ENCODE measurements around the gene CHAT. TPM values are rescaled to one million over a fixed set of nuclear protein-coding genes. Genes with fewer than 3 reads are reported as not detected.

CHAT gene
- total RNA-seq, 1 experiment from 2014 or later, result not detected

- Histone ChIP-seq H3K36me3 (ENCODE audit: control insufficient read depth, insufficient read depth, low read length) (no peaks in the 10 kb centered on the region), H3K27ac (ENCODE audit: low read length) (no peak overlapping the region), H3K4me1 (ENCODE audit: control insufficient read depth, insufficient read depth, low read length) (no peaks in the 10 kb centered on the region), H3K4me3 (ENCODE audit: low read depth in 2 of 2, low read length in 2 of 2) (no peak overlapping the region), H3K9me3 (ENCODE audit: control insufficient read depth, insufficient read depth, low read depth, low read length) (no peaks in the 10 kb centered on the region), H3K27me3 (ENCODE audit: control insufficient read depth, insufficient read depth, low read length) (peaks cover 15% of the 10 kb centered on the region)
- intact Hi-C loops (cut with micrococcal nuclease; ENCODE audit: unreplicated experiment), result no loop called here
- no peak for DNase-seq (ENCODE audit: low read depth, low spot score)
- no TSS peak for BruUV-seq (replicated peaks)
- in situ Hi-C loops (cut with HindIII; ENCODE audit: low pct_unique_long_range_greater_than_20kb, low sequenced_read_pairs), result no loop called here
- POLR2A ChIA-PET, result no interaction called here
- TF ChIP-seq CTCF (IDR thresholded peaks at IDR 0.05) (no peak), SIN3A (IDR thresholded peaks at IDR 0.05; ENCODE audit: borderline replicate concordance, insufficient read depth, low read depth, low read length) (no peak), POLR2AphosphoS5 (IDR thresholded peaks at IDR 0.05; ENCODE audit: low read depth, low read length) (no peak), TCF7L2 (IDR thresholded peaks at IDR 0.05; ENCODE audit: low read depth, low read length) (no peak), REST (IDR thresholded peaks at IDR 0.05; ENCODE audit: insufficient read depth in 1 of 2, low read depth in 2 of 2, low read length in 1 of 2) (no peak)
- peak; percentile 48; the same call in 1 of the 2 replicates for ATAC-seq
- CTCF ChIA-PET, result no interaction called here
These were observed 12.0 kb upstream of the CHAT start for GRCh38 chr10:49601857-49602256.

GRCh38 chr10:49602380-49603023 lies 11.3 kb upstream of the CHAT start:
- no TSS peak for BruUV-seq (replicated peaks)
- Histone ChIP-seq H3K27ac (ENCODE audit: low read length) (no peak overlapping the region), H3K4me3 (ENCODE audit: low read depth in 2 of 2, low read length in 2 of 2) (no peak overlapping the region), H3K4me1 (ENCODE audit: control insufficient read depth, insufficient read depth, low read length) (no peaks in the 10 kb centered on the region), H3K36me3 (ENCODE audit: control insufficient read depth, insufficient read depth, low read length) (no peaks in the 10 kb centered on the region), H3K27me3 (ENCODE audit: control insufficient read depth, insufficient read depth, low read length) (peaks cover 15% of the 10 kb centered on the region), H3K9me3 (ENCODE audit: control insufficient read depth, insufficient read depth, low read depth, low read length) (no peaks in the 10 kb centered on the region)
- ATAC-seq, result no peak
- no peak for DNase-seq (ENCODE audit: low read depth, low spot score)
- CTCF ChIA-PET, result no interaction called here
- in situ Hi-C loops (cut with HindIII; ENCODE audit: low pct_unique_long_range_greater_than_20kb, low sequenced_read_pairs), result no loop called here
- POLR2A ChIA-PET, result no interaction called here
- no peak for TF ChIP-seq POLR2AphosphoS5 (IDR thresholded peaks at IDR 0.05; ENCODE audit: low read depth, low read length)
- TF ChIP-seq CTCF (IDR thresholded peaks at IDR 0.05), result no peak
- no peak for TF ChIP-seq TCF7L2 (IDR thresholded peaks at IDR 0.05; ENCODE audit: low read depth, low read length)
- no peak for TF ChIP-seq SIN3A (IDR thresholded peaks at IDR 0.05; ENCODE audit: borderline replicate concordance, insufficient read depth, low read depth, low read length)
- TF ChIP-seq REST (IDR thresholded peaks at IDR 0.05; ENCODE audit: insufficient read depth in 1 of 2, low read depth in 2 of 2, low read length in 1 of 2), result no peak
- intact Hi-C loops (cut with micrococcal nuclease; ENCODE audit: unreplicated experiment), result no loop called here

Measured in Panc1 (cell line).